ENCODE measurements around the gene WASHC1.
"Not testable (repeated sequence)": the region's sequence is repeated elsewhere in the genome, so short reads cannot be mapped to it uniquely, and the experiment has no call there.

Gene WASHC1

GRCh38 chr9:29356-29755 lies at the start of gene WASHC1:
WASHC1 (minus strand) TSS chr9:29456; CDS start chr9:24999, 4,457 bp downstream.
- DNase-seq: not testable (repeated sequence)

GRCh38 chr9:78333-78732 lies 49.1 kb upstream of the WASHC1 start:
- DNase-seq: not testable (repeated sequence)

- not testable (repeated sequence) for DNase-seq
Observed at GRCh38 chr9:76389-76788, 47.1 kb upstream of the WASHC1 start.

GRCh38 chr9:73900-74525 lies 44.8 kb upstream of the WASHC1 start:
- not testable (repeated sequence) for DNase-seq

- not testable (repeated sequence) for DNase-seq
Observed at GRCh38 chr9:73076-73899, 44.0 kb upstream of the WASHC1 start.

GRCh38 chr9:63031-63629 lies 33.9 kb upstream of the WASHC1 start:
- not testable (repeated sequence) for DNase-seq

GRCh38 chr9:52678-53077 lies 23.4 kb upstream of the WASHC1 start:
- not testable (repeated sequence) for DNase-seq

GRCh38 chr9:48190-48842 lies 19.1 kb upstream of the WASHC1 start:
- not testable (repeated sequence) for DNase-seq

GRCh38 chr9:46639-47271 lies 17.5 kb upstream of the WASHC1 start:
- not testable (repeated sequence) for DNase-seq

- DNase-seq: not testable (repeated sequence)
Observed at GRCh38 chr9:46164-46563, 16.9 kb upstream of the WASHC1 start.

GRCh38 chr9:45180-45878 lies 16.1 kb upstream of the WASHC1 start:
- DNase-seq: not testable (repeated sequence)

GRCh38 chr9:44416-44815 lies 15.2 kb upstream of the WASHC1 start:
- DNase-seq: not testable (repeated sequence)

GRCh38 chr9:43636-44035 lies 14.4 kb upstream of the WASHC1 start:
- DNase-seq: not testable (repeated sequence)

- DNase-seq: not testable (repeated sequence)
Observed at GRCh38 chr9:43116-43515, 13.9 kb upstream of the WASHC1 start.

GRCh38 chr9:41819-42218 lies 12.6 kb upstream of the WASHC1 start:
- not testable (repeated sequence) for DNase-seq

- not testable (repeated sequence) for DNase-seq
Observed at GRCh38 chr9:41261-41676, 12.0 kb upstream of the WASHC1 start.

- DNase-seq: not testable (repeated sequence)
Observed at GRCh38 chr9:32308-32707, 3.1 kb upstream of the WASHC1 start.

- not testable (repeated sequence) for DNase-seq
Observed at GRCh38 chr9:28775-29174, 481 bp downstream of the WASHC1 start.

- DNase-seq: not testable (repeated sequence)
Observed at GRCh38 chr9:21621-22020, 7.6 kb downstream of the WASHC1 start.

- DNase-seq: not testable (repeated sequence)
Observed at GRCh38 chr9:16875-17274, 12.4 kb downstream of the WASHC1 start.

GRCh38 chr9:14129-14809 lies 15.0 kb downstream of the WASHC1 start:
- not testable (repeated sequence) for DNase-seq
